Adrenal gland (tissue), 5 donors: Measurements from ENCODE around the gene AGPS.
"Not testable (repeated sequence)": the region's sequence is repeated elsewhere in the genome, so short reads cannot be mapped to it uniquely, and the experiment has no call there.

Source experiments
- POLR2A ChIP-seq, 2 donors: fragments of 450-650 bp; IDR thresholded peaks; one replicate each; pipeline ENCODE4 v1.6.1; 2017; ENCODE audit warnings: antibody characterized with exemption in 2 of 2, mild to moderate bottlenecking in 2 of 2, moderate library complexity in 1 of 2
- TF ChIP-seq, protein P1 (sequence below), 6 experiments: fragments of 450-650 bp in 4 of 6; fragments of 200-600 bp in 2 of 6; sonication (generic) in 1 of 6; IDR thresholded peaks; 1 replicate in 5 of 6; 2 replicates in 1 of 6; pipeline versions ENCODE4 v1.5.1 to v1.8.0; 2016 to 2021; ENCODE audit warnings: antibody characterized with exemption in 6 of 6, mild to moderate bottlenecking in 2 of 6, moderate library complexity in 1 of 6
- donor health status: DM: no; HTN: no; CAD: no.

DNA sequence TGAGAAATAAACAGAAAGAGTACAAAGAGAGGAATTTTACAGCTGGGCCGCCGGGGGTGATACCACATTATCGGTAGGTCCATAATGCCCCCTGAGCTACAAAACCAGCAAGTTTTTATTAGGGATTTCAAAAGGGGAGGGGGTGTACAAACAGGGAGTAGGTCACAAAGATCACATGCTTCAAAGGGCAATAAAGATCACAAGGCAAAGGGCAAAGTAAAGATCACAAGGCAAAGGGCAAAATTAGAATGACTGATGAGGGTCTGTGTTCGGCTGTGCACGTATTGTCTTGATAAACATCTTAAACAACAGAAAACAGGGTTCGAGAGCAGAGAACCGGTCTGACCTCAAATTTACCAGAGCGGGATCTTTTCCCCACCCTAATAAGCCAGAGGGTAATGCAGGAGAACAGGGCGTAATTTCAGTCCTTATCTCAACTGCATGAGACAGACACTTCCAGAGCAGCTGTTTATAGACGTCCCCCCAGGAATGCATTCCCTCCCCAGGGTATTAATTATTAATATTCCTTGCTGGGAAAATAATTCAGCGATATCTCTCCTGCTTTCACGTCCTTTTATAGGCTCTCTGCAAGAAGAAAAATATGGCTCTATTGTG lies 38.6 kb downstream of the AGPS start:
- TF ChIP-seq, protein P1, sequence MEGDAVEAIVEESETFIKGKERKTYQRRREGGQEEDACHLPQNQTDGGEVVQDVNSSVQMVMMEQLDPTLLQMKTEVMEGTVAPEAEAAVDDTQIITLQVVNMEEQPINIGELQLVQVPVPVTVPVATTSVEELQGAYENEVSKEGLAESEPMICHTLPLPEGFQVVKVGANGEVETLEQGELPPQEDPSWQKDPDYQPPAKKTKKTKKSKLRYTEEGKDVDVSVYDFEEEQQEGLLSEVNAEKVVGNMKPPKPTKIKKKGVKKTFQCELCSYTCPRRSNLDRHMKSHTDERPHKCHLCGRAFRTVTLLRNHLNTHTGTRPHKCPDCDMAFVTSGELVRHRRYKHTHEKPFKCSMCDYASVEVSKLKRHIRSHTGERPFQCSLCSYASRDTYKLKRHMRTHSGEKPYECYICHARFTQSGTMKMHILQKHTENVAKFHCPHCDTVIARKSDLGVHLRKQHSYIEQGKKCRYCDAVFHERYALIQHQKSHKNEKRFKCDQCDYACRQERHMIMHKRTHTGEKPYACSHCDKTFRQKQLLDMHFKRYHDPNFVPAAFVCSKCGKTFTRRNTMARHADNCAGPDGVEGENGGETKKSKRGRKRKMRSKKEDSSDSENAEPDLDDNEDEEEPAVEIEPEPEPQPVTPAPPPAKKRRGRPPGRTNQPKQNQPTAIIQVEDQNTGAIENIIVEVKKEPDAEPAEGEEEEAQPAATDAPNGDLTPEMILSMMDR (IDR thresholded peaks at IDR 0.05), result not testable (repeated sequence)
- TF ChIP-seq POLR2A (IDR thresholded peaks at IDR 0.05), result not testable (repeated sequence)
